Stimulated activated CD4-positive, alpha-beta T cell treated with anti-CD3 and anti-CD28 coated beads, Interleukin-1b, Interleukin-23, amount 100 ng/mL, for 1 hour (primary cell): Measurements from ENCODE around the gene TRPV2.

Source experiments
- DNase-seq, 2 donors: peaks; one replicate each; pipeline ENCODE4 v3.0.0-alpha.2; 2020; ENCODE audit warnings: low read depth in 2 of 2

Gene TRPV2

DNA sequence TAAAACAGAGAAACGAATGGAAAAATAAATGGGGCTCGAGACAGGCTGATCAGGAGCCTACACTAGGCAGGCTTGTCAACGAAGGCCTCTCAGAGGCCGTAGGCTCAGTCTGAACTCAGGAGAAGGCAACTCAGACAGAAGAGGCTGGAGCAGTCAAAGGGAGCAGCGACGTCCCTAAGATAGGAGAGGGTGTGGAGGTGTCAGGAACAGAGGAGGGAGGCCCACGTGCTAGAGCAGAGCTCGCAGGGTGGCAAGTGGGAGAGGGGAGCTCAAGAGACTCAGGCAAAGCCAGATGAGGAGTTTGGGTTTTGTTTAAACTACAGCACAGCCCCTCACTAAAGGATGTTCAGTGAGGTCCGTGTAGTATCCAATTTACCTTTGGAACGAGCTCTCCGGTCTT is 43.9 kb downstream of the TRPV2 start:
- no peak for DNase-seq

DNA sequence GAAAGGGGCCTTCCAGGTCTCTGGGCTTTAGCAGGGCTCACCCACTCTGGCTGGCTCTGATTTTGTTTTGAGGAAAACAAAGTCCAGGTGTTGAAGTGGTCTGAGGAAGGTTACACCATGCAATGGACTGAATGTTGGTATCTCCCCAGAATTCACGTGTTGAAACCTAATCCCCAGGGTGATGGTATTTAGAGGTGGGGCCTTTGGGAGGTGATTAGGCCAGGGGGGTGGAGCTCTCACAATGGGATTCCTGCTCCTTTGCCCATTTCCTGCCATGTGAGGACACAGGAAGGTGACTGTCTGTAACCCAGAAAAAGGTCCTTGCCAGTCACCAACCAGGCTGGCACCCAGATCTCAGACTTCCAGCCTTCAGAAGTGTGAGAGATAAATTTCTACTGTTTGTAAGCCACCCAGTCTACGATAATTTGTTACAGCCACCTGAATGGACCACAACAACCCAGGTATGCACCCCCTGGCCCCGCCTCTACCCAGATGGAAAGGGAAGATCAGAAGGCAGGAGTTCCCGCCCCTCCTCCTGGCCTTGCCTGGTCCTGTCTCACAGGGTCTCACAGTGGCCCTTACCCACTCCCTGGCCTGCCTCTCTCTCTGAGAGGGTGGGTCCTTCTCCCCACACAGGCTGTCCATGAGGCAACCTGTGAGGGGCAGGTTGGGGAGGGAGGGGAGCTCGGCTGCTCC is 44.6 kb downstream of the TRPV2 start:
- no peak for DNase-seq

DNA sequence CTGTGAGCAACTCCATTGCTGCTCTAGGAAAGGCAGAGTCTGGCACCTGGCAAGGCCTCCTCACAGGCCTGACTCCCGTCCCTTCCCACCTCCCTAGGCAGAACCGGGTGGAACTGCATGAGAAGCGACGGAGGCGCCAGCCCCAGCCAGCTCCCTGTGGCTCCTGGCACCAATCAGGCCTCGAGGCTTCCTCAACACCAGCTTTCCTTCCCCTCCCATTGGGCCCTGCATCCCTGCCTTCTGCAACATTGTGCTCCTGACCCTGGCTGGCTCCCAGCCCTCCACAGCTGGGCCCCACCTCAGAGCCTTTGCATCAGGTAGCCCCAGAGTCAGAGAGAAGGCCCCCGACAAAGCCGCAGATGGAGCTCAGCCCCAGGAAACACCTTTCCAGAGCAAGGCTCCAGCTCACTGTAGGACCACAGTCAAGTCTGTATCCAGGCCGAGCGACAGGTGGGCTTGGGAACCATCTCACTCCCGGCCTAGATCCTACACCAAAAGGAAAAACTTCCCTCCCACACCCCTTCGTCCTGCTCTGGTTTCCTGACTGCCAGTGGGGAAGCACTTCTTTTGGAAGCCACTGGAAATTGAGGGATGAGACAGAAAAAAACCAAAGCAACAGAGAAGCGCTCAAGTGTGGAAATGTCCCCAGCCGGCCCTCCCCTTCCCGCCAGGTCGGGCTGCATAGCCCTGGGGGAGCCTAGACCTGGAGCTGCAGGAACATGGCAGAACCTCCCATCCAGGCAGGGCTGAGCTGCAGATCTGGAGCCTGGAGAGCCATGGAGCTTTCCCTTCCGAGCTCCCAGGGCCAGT is 45.6 kb downstream of the TRPV2 start:
- no peak for DNase-seq

DNA sequence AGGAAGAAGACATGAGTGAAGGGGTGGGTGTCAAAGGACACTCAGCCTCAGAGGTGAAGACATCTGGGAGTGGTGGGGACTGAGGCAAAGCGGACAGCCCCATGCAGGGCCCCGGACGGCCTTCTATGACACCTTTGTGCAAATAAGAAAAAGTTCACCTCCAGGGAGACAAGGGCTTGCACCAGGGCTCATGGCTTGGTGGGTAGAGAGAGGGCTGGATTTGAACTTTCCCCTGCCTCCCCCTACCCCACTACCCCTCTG is 46.2 kb downstream of the TRPV2 start:
- DNase-seq = no peak

DNA sequence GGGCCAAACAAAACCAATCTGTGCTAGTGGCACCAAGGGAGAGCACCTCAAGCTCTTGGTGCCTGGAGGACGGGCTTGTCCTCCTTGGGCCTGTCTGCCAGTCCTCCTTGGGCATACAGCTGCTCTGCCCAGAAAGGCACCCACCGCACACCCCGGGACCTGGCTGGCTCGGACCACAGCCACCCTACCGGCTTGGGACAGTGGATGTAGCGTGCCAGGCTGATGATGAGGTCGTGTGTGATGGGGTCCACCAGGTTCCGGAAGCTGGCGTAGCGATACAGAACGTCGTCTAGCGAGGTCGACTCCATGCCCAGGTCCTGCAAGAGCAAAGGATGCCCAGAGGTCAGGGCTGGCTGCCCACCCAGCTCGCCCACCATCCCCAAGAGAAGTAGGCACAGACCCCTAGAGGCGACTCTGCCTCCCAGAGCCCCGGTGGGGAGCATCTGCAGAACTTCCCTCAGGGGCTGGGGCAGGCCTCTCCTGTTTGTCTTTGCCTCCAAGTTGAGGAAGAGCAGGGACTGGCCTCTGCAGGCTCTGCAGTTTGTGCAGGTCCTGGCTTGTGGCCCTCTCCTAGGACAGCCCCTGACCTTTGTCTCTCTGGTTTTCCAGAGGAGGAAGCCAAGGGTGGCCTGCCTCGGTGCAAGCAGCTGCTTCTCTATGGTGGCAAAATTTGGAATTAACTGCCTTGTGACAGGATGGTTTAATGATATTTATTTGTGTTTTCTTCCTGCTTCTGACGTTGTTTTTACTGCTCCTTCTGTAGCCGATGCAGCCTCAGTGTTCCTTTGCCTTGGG is 46.9 kb downstream of the TRPV2 start:
- DNase-seq = no peak

DNA sequence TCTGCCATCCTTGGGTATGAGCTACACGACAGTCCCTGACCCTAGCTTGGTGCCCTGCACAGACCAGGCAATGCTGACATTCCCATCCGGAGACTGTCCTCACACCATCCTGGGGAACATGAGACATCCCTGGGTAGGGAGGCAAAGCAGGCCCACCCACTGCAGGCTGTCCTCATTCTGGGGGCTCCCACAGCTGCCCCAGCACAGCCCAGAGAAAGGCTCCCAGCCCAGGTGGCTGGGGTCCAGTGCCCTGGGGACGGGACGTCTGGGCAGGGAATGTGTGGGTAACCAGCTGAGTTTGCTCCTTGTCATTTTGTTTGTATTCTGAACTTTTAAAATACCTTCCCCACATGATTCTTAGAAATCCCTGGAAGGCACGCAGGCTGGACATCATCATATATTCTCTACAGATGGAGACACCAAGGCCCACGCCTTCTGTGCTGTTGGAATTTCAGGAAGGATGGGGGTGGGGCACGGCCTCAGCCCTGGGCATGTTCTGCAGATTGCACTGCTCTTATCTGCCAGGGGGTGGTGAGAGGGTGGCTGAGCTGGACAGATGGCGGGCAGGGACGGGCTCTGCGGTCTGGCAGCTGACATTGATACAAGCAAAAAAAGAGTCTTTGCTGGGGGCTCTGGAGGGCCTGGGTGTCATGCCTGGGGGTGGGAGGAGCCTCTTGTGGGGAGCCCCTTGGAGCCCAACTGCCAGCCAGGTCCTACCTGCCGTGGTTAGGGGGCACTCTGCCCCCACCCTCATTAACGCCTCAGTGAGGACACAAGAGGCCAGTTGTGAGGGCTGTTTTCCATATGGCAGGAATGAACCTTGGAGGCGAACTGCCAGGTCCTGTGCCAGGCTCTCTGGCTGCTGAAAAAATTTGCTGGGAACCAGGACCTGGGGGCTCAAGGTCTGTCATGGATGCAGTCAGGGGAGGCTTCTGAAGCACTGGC is 48.3 kb downstream of the TRPV2 start:
- no peak for DNase-seq

DNA sequence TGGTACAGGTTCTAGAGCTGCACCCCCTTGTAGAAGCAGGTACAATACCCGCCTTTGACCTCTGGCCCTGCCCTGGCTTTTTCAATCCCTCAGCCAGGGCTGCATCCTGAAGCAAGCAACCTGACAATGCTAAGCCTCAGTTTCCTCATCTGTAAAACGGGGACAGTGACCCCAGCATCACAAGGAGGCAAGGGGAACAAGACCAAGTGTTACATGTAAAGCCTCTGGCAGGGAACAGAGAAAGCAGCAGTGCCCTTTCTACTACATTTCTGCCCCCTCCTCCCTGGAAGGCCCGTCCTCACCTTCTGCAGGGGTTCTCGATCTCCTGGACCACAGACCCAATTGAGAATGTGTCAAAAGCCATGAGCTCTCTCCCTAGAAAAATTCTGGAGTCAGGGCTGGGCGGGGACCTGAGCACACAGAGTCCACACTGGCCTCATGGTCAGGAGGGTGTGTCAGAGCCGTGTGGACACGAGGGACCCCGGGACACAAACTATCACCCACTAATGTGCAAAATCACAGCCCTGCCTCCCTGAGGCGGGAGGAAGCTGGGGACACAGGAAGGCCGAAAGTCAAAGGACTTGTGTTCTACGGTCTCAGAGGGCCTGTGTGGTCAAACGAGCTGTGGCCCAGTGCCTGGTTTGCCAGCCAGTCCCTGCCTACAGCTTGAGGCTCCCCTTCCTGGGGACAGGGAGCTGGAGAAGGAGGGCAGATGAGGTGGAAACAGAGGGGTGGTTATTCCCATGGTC is 49.1 kb downstream of the TRPV2 start:
- no peak for DNase-seq

DNA sequence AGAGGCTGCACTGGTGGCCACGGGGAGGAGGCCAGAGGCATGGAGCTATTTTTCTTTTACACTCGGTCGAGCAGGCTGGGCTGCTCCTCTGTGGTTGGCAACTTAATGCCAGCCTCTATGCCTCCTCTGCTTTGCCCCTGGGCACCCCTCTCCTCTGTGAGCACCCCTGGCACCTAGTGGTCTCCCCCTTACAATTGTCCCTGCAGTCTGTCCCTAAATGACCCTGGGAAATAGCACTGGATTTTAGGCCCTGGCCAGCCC is 49.6 kb downstream of the TRPV2 start:
- no peak for DNase-seq

DNA sequence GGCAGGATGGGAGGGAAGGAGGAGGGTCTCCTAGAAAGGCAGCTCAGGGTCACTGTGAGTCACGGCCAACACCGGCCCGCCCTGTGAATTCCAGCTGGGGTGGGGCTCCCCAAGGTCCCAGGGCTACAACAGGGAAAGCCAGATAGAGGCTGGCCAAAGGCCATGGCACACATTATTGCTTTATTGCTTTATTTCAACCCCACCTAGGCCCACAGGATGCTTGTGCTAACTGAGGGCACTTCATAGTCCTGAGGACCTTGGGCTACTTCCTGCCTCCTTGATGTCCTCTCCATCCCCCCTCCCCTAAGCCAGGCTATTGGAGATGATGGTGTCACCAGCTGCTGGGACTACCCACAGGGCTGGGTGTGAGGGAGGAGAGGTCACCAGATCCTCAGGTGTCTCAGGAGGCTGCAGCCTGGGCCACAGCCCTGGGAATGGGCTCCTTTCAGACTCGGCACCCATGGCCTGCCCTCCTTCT is 50.5 kb downstream of the TRPV2 start:
- no peak for DNase-seq

DNA sequence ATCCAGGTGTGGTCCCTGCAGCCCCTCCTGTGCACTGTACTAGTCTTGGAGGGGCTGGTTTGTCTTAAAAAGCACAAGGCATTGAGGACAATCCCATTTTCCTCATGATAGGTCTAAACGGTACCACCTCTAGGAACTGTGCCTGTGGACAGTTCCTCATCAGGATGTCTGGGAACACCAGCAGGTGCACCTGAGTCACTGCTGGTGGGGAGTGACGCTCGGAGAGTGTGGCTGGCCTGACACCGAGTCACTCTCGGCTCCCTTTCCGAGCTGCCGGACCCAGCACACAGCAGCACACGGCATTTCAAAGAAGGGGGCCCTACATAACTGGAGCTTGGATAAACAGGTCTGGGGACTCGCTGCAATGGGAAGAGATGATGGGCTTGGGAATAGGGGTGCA is 51.0 kb downstream of the TRPV2 start:
- DNase-seq = no peak

DNA sequence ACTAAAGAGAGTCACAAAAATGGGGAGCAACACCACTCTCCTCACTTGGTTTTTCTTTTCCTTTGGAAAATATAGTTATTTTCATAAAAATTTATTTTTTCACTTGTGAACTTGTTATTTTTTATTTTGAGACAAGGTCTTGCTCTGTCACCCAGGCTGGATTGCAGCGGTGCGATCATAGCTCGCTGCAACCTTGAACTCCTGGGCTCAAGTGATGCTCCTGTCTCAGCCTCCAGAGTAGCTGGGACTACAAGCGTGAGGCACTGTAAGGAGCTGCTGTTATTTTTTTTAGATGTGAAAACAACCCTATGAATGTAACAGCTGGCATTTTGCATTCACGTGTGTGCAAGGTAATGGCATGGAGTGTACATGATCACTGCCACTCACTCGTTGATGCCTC is 51.7 kb downstream of the TRPV2 start:
- no peak for DNase-seq

DNA sequence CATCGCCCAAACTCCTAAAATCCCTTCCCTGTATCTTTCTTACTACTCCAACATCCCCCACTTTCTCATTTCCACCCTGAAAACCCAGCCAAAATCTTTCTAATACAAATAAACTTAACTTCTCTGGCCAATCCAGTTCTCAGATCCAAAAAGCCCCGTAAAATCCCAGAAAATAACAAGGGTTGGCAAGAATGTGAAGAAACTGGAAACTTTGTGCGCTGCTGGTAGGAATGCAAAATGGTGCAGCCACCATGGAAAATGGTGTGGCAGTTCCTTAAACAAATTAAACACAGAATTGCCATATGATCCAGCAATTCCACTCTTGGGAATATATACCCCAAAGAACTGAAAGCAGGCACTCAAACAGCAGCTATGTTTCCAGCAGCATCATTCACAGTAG is 52.5 kb downstream of the TRPV2 start:
- DNase-seq = no peak

DNA sequence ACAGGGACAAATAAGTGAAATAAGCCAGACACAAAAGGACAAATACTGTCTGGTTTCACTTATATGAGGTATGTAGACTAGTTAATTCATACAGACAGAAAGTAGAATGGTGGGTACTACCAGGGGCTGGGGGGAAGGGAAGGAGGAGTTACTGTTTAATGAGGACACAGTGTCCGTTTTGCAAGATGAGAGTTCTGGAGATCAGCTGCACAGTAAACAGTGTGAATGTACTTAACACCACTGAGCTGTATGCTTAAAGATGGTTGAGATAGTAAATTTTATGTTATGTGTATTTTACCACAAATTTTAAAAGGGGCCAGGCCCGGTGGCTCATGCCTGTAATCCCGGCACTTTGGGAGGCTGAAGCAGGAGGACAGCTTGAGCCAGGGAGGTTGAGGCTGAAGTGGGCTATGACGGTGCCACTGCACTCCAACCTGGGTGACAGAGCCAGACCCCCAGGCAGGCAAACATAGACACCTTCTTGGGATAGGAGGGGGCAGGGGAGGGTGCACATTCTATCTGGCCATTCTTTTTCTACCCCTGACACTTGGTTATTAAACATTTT is 53.1 kb downstream of the TRPV2 start:
- DNase-seq = no peak

DNA sequence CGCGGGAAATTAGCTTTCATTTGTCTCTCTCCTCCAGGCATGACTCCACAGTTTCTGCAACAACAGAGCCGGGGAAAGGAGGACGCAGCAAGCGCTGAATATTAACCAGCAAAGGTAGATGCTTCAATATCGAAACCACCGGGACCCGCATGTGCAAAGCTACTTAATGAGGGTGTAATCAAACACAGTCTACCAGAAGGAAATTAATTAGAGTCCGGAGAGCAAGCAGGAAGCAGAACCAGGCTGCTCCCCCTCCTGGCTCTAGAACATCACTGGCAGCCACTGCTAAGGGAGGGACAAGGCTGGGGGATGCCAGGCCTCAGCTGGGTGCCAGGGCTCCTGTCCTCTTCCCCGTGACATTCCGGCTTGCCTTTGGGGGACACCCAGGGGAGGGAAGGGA is 54.9 kb downstream of the TRPV2 start:
- no peak for DNase-seq

DNA sequence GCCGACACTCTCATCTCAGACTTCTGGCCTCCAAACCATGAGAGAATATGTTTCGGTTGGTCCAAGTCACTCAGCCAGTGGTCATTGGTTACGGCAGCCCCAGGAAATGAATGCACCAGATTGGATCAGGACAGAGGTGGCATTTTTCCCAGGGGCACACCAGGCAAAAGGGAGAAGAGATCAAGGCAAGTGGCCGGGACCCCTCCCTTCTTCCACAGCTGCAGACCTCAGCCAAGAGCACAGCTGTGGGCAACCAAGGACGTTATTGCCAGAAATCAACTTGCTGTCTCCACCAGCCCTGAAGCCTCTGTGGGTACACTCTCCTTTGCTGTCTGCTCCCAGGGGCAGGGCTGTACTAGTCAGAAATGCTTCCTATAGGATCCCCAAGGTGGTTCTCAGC is 55.9 kb downstream of the TRPV2 start:
- no peak for DNase-seq

DNA sequence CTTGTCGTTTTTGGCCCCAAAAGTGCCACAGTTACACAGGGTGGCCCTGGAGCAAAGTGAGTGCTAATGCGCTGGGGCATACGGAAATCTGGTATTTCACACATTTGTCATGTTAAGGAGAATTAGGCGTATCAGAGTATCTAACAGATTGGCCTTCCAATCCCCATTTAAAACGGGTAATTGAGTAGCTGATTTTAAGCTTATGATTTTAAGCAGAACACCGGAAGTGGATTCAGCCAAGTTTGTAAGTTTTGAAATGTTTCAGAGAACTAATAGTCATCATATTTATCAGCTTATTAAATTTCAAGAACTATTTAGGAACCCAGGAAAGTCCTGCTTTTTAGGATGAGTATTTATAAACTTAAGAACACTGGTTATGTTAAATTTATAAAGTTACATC is 57.2 kb downstream of the TRPV2 start:
- DNase-seq = no peak

DNA sequence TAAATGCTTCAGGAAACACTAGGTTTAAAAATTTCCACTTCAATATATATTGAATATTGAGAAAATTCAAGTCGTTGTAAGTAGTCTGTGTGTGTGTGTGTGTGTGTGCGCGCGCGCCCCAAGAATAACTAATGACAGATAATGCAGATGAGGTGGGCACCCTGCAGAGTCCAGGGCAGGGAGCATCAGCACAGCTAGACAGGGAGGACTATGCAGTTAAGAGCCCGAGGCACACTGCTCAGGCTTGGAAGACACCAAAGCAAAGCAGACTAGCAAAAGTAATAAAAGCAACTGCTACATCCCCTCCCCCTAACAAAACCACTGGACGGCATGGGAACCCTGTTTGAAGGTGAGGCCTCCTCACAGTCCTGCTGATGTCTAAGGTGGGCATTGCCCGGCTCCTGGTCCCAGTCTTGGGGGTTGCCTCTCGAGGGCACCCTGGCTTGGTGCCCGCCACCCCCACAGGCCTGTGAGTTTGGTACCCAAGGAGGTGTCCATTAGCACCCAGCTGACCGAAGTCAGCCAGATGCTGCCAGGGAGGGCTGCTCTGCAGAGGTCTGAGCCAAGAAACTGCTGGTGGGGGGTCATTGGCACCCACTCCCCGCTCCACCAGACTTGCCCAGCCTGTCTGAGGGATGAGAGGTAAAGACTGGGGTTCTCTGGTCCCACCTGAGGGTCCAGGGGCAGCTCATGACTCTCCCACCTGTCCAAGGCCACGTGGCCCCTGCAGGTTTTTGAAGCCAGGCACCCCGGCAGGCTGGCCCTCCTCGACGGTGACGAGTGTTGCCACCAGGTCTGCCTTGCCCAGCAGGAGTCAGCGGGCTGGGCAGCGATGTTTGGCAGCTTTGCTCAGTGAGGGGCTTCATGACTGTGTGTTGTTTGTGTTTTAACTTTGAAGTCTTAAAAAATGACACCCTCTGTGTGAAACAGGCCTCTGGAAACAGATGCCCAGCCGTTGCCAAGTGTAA is 58.0 kb downstream of the TRPV2 start:
- no peak for DNase-seq

DNA sequence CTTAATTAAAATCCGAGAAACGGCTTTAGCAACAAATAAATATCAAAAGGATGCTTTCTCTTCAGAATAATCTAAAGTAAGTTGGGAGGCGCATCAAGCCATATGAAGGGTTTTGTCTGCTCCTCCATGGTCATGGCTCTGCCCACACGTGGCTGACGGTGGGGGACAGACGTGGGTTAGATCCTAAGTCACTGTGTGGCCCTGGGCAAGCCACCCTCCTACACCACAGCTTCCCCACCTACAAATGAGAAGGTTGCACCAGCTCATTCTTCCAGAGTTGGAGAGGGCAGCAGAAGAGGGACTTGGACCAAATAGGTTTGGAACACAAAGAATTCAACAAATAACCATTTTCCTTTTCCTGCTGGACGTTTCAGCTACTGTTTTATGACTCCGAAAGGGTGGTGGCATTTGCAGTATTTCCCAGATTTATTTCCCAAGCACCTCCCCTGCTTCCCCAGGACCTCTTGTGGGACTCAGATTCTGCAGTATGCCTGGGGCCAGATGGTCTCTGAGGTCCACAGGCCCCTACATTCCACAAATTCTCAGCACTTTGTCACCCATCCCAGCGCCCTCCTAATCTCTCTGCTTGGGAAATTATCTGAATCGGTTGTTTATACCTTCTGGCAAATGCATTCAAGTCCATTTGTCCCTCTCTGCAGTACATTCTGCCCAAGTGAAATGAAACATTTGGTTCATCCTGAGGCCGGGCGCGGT is 58.8 kb downstream of the TRPV2 start:
- DNase-seq = no peak

DNA sequence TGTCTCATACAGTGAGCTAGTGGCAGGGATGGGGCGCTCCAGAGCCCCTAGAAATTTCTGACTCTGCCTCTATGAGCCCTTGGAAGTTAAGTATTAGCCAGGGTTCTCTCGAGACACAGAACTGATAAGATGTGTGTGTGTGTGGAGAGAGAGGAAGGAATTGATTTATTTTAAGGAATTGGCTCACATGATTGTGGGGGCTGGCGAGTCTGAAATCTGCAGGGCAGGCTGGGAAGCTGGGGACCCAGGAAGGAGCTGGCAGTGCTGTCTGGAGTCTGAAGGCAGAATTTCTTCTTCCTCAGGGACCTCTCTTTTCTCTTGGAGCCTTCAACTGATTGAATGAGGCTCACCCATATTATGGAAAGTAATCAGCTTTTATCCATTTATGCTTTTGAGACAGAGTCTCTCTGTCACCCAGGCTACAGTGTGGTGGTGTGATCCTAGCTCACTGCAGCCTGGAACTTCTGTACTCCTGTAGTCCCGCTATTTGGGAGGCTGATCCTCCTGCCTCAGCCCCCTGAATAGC is 59.9 kb downstream of the TRPV2 start:
- DNase-seq = no peak
